A549 treated with Hydrocortisone at 1 μM for 4 hours (cell line): Measurements from ENCODE around the gene APPL1. TPM values are rescaled to one million over a fixed set of nuclear protein-coding genes. Genes with fewer than 3 reads are reported as not detected.

Experiments used
- total RNA-seq: library from RNA; stranded (reverse); fragments of 200-300 nt; extraction: Qiagen RNA extraction; gene quantifications from 5 replicates; pipeline ENCODE4 v1.2.3, GENCODE V29; 2022

APPL1 gene
- total RNA-seq, result 12.0 to 19.8 TPM (median 16.7 TPM) in 5 replicates

DNA sequence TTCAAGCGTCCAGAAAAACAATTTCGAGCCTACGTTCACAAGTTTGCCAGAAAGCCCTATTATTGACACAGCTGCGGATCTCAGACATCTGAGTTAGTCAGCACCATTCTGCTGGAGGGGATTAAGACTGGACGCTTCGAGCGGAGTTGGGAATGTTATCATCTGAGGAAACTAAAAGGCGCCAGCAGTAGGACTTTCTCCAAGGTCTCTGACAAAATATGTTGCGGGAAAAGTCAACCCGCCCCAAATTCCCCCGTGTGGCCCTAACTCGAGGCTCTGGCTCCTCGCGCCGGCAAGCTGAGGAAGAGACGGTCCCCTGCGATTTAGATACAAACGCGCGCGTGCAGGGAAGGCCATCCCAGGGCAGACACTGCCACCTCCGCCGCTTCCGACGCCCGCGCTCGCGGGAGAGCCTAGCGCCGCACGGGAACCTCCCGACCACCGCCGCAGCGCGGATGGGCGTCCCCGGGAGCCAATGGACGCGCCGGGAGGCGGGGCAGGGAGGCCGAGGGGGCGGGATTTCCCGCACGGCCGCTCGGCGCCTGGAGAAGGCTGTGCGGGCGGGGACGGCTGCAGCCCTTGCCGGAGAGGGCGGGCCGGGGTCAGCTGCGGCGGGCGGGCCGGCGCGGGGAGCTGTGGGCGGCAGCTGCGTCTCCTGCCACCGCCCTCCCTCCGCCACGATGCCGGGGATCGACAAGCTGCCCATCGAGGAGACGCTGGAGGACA, at the start of gene APPL1:
Gene APPL1 (plus strand): TSS at position 526 of the 726 bp plus-strand sequence. CDS start 155 bp downstream, at position 681.

GRCh38 chr3:57199895-57200297, 27.6 kb upstream of the APPL1 start, which contains the start of gene HESX1:
Gene HESX1, minus strand, starts transcription at chr3:57199978. Its CDS starts 60 bp downstream, at chr3:57199918.

DNA sequence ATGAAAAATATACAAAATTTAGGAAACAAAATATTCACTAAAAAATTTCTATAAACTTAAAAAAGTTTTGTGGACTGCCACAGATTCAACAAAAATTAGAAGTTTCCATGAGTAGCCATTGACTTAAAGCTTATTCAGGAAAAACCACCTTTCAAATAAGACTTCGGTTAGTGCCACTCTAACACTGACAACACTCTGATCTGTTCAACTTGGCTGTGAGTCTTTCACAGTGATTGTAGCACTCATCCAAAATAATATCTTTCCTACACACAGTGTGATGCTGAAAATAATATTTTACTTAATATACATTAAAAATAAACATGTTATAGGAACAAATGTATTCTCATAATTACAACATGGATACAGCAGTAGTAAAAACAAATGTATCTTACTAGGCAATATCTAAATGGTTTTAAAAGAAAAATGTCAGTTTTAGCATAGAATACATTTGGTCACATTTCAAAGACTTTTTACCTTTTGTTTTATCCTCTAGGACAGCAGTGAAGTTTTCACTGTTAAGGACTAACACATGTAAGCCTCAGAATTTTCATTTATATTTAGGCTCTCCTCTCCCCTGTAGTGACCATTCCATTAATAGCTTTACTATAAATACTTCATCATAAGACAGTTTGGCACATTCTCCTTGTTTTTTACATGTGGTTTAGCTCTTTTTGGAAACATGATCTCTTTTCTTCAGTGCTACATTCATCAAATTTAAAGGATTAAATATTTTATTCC, 64.8 kb downstream of the APPL1 start, which contains the start of gene ASB14:
Gene ASB14 (minus strand): TSS at position 527 of the 738 bp plus-strand sequence. CDS start 652 bp downstream, outside the sequence.

Other genes starting within 250 kb of the APPL1 start
- 0.30 to 0.38 TPM (median 0.37 TPM) in 5 replicates for gene SPATA12, start 167.1 kb upstream of the APPL1 start, total RNA-seq
- 0.54 to 1.4 TPM (median 1.1 TPM) in 5 replicates for gene IL17RD, start 62.4 kb upstream of the APPL1 start, total RNA-seq
- gene HESX1, start 27.8 kb upstream of the APPL1 start, total RNA-seq, result 0.15 to 0.39 TPM (median 0.27 TPM) in 5 replicates
- not detected in 5 replicates for gene ASB14, start 65.0 kb downstream of the APPL1 start, total RNA-seq